IMR-90 (cell line): ENCODE results near the gene SLC9A9. TPM values are rescaled to one million over a fixed set of nuclear protein-coding genes. Genes with fewer than 3 reads are reported as not detected.

Source experiments
- ATAC-seq: fragments of 200-7000 bp; cut with Tn5 transposase; 2 replicates; pipeline ENCODE4 v1.9.1; 2020; ENCODE audit warnings: low read depth, mild to moderate bottlenecking, moderate library complexity
- BruUV-seq: library from RNA; stranded (reverse); fragments of 400-500 nt; replicated peaks from 2 replicates; lab custom pipeline; 2021; lab: Mats Ljungman, UMichigan
- CTCF ChIA-PET: fragments of 300-600 bp; formaldehyde crosslinking; extraction: SDS; loops from one replicate; lab custom pipeline; 2021; ENCODE audit warnings: antibody characterized with exemption; lab: Yijun Ruan, JAX
- POLR2A ChIA-PET: fragments of 300-600 bp; sonication (Branson Sonifier 250); formaldehyde crosslinking; loops from one replicate; lab custom pipeline; 2022; ENCODE audit warnings: antibody characterized with exemption; ENCODE audit not compliant: unreplicated experiment; lab: Charles Lee
- DNase-seq: peaks from one replicate; pipeline ENCODE4 v3.0.0; 2013
- H2AFZ ChIP-seq: replicated peaks from 2 replicates; pipeline ENCODE3; 2013; ENCODE audit warnings: low read length, mild to moderate bottlenecking; ENCODE audit not compliant: poor library complexity
- H2AK5ac ChIP-seq: 2 replicates; pipeline ENCODE4 v1.6.1; 2013; ENCODE audit warnings: low read depth, low read length, inconsistent platforms
- H2AK9ac ChIP-seq: replicated peaks from 2 replicates; pipeline ENCODE3; 2013; ENCODE audit warnings: mild to moderate bottlenecking, low read depth, low read length, moderate library complexity; ENCODE audit not compliant: poor library complexity
- H2BK120ac ChIP-seq: 2 replicates; pipeline ENCODE4 v1.6.1; 2013; ENCODE audit warnings: low read depth, low read length, inconsistent platforms
- H2BK15ac ChIP-seq: 3 replicates; pipeline ENCODE4 v1.6.1; 2013; ENCODE audit warnings: low read depth, low read length, inconsistent platforms
- H2BK20ac ChIP-seq: 2 replicates; pipeline ENCODE4 v1.6.1; 2013; ENCODE audit warnings: low read depth, mild to moderate bottlenecking, inconsistent platforms, low read length, moderate library complexity
- H2BK5ac ChIP-seq: 2 replicates; pipeline ENCODE4 v1.6.1; 2013; ENCODE audit warnings: mild to moderate bottlenecking, low read depth, low read length, inconsistent platforms; ENCODE audit not compliant: poor library complexity, severe bottlenecking
- H3K14ac ChIP-seq: replicated peaks from 2 replicates; pipeline ENCODE4 v1.6.1; 2013; ENCODE audit warnings: low read depth, low read length, inconsistent platforms
- H3K18ac ChIP-seq: 2 replicates; pipeline ENCODE4 v1.6.1; 2013; ENCODE audit warnings: low read depth, low read length, control low read depth
- H3K23ac ChIP-seq: 2 replicates; pipeline ENCODE4 v1.6.1; 2013; ENCODE audit warnings: low read depth, low read length, inconsistent platforms
- H3K27ac ChIP-seq: 2 replicates; pipeline ENCODE4 v1.5.1; 2013; ENCODE audit warnings: mild to moderate bottlenecking, control low read depth, low read length; ENCODE audit not compliant: insufficient read depth
- H3K27me3 ChIP-seq: 2 replicates; pipeline ENCODE4 v1.6.1; 2013; ENCODE audit warnings: low read length; ENCODE audit not compliant: control insufficient read depth, insufficient read depth
- H3K36me3 ChIP-seq: 2 replicates; pipeline ENCODE4 v1.6.1; 2013; ENCODE audit warnings: low read length, mixed read lengths; ENCODE audit not compliant: control insufficient read depth, insufficient read depth
- H3K4ac ChIP-seq: 2 replicates; pipeline ENCODE4 v1.6.1; 2013; ENCODE audit warnings: low read depth, low read length, inconsistent platforms
- H3K4me1 ChIP-seq: 2 replicates; pipeline ENCODE4 v1.6.1; 2013; ENCODE audit warnings: low read length, mixed read lengths; ENCODE audit not compliant: control insufficient read depth, insufficient read depth
- H3K4me2 ChIP-seq: 2 replicates; pipeline ENCODE4 v1.6.1; 2013; ENCODE audit warnings: low read depth, mild to moderate bottlenecking, control low read depth, low read length, moderate library complexity
- H3K4me3 ChIP-seq: 2 replicates; pipeline ENCODE4 v1.5.1; 2013; ENCODE audit warnings: low read depth, mild to moderate bottlenecking, control low read depth, low read length, moderate library complexity; ENCODE audit not compliant: insufficient read depth
- H3K56ac ChIP-seq: 2 replicates; pipeline ENCODE4 v1.6.1; 2013; ENCODE audit warnings: low read length, inconsistent platforms; ENCODE audit not compliant: insufficient read depth; ENCODE audit errors: extremely low read depth
- H3K79me1 ChIP-seq, 2 experiments: 2 replicates each; pipeline ENCODE4 v1.6.1; 2013; ENCODE audit warnings: low read length in 2 of 2, inconsistent platforms in 1 of 2, low read depth in 1 of 2
- H3K9ac ChIP-seq: 2 replicates; pipeline ENCODE4 v1.6.1; 2013; ENCODE audit warnings: low read depth, low read length, control low read depth
- H3K9me1 ChIP-seq: 2 replicates; pipeline ENCODE4 v1.6.1; 2013; ENCODE audit warnings: low read length, inconsistent platforms; ENCODE audit not compliant: insufficient read depth
- H3K9me3 ChIP-seq: 2 replicates; pipeline ENCODE4 v1.6.1; 2013; ENCODE audit warnings: low read length; ENCODE audit not compliant: control insufficient read depth, insufficient read depth
- H4K20me1 ChIP-seq: 2 replicates; pipeline ENCODE4 v1.6.1; 2013; ENCODE audit warnings: low read length, inconsistent platforms; ENCODE audit not compliant: insufficient read depth
- H4K5ac ChIP-seq: 2 replicates; pipeline ENCODE4 v1.6.1; 2013; ENCODE audit warnings: mild to moderate bottlenecking, low read depth, low read length, control low read depth
- H4K8ac ChIP-seq, 2 experiments: 2 replicates each; pipeline ENCODE4 v1.6.1; 2013; ENCODE audit warnings: low read depth in 2 of 2, low read length in 2 of 2, control low read depth in 1 of 2, inconsistent platforms in 1 of 2
- H4K91ac ChIP-seq: 2 replicates; pipeline ENCODE4 v1.6.1; 2013; ENCODE audit warnings: low read depth, low read length, inconsistent platforms; ENCODE audit not compliant: insufficient read depth
- CEBPB ChIP-seq: IDR thresholded peaks from 2 replicates; pipeline ENCODE4 v1.6.1; 2012; ENCODE audit warnings: low read depth, low read length, improper control_type of control experiment
- CHD1 ChIP-seq: IDR thresholded peaks from 2 replicates; pipeline ENCODE4 v1.6.1; 2012; ENCODE audit warnings: low read depth, low read length, improper control_type of control experiment
- MAZ ChIP-seq: IDR thresholded peaks from 2 replicates; pipeline ENCODE4 v1.6.1; 2012; ENCODE audit warnings: low read depth, mild to moderate bottlenecking, low read length, improper control_type of control experiment, moderate library complexity, borderline replicate concordance
- MXI1 ChIP-seq: IDR thresholded peaks from 2 replicates; pipeline ENCODE4 v1.6.1; 2012; ENCODE audit warnings: low read depth, mild to moderate bottlenecking, low read length, moderate library complexity, borderline replicate concordance
- POLR2A ChIP-seq: IDR thresholded peaks from 2 replicates; pipeline ENCODE4 v1.6.1; 2012; ENCODE audit warnings: mild to moderate bottlenecking, low read depth, low read length
- RAD21 ChIP-seq: IDR thresholded peaks from 2 replicates; pipeline ENCODE4 v1.6.1; 2012; ENCODE audit warnings: low read length, improper control_type of control experiment
- RCOR1 ChIP-seq: IDR thresholded peaks from 2 replicates; pipeline ENCODE4 v1.6.1; 2012; ENCODE audit warnings: mild to moderate bottlenecking, low read length, improper control_type of control experiment; ENCODE audit not compliant: insufficient replicate concordance
- RFX5 ChIP-seq: IDR thresholded peaks from 2 replicates; pipeline ENCODE4 v1.8.0; 2012; ENCODE audit warnings: low read depth, mild to moderate bottlenecking, low read length, moderate library complexity
- WGBS, 2 experiments: methylation state at CpG; one replicate each; pipeline versions ENCODE4 v1.1.5 to v1.1.7; 2013; ENCODE audit warnings: missing lambda C conversion rate in 2 of 2; ENCODE audit not compliant: insufficient read length in 1 of 2; ENCODE audit errors: extremely low coverage in 2 of 2; 5-methylcytosine and 5-hydroxymethylcytosine counted together
- dilution Hi-C: fragments of 300-500 bp; cut with HindIII; formaldehyde crosslinking; loops from one replicate; pipeline ENCODE4 v1.14.3; 2018; ENCODE audit warnings: low sequenced_read_pairs; ENCODE audit not compliant: unreplicated experiment
- in situ Hi-C: fragments of 300-500 bp; cut with MboI; formaldehyde crosslinking; loops from 3 replicates; pipeline ENCODE4 v1.14.3; 2019; ENCODE audit warnings: low sequenced_read_pairs, inconsistent platforms, mixed read lengths
- intact Hi-C: fragments of 100-400 bp; cut with micrococcal nuclease; formaldehyde crosslinking; loops from 2 replicates; pipeline ENCODE4 v1.10.0; 2022
- polyA plus RNA-seq, 3 experiments: library from polyadenylated mRNA; depleted of rRNA; stranded (reverse); fragments of >200 nt; gene quantifications; 2 replicates each; pipeline ENCODE4 v1.2.3, GENCODE V29; 2012; ENCODE audit warnings: low replicate concordance in 1 of 3
- total RNA-seq: library from RNA; depleted of rRNA; stranded (reverse); fragments of >200 nt; gene quantifications from 2 replicates; pipeline ENCODE4 v1.2.3, GENCODE V29; 2012
- TF ChIP-seq, protein P1 (sequence below): fragments of 150-350 bp; IDR thresholded peaks from 2 replicates; pipeline ENCODE4 v1.6.1; 2016; ENCODE audit warnings: low read depth, mild to moderate bottlenecking, low read length, moderate library complexity, borderline replicate concordance
- TF ChIP-seq, protein P2 (sequence below): fragments of 150-350 bp; IDR thresholded peaks from 2 replicates; pipeline ENCODE4 v1.6.1; 2017; ENCODE audit warnings: mild to moderate bottlenecking, antibody characterized with exemption, low read length, low read depth

The SLC9A9 gene
- total and polyA plus RNA-seq, 2 of the 4 experiments (the other 2 are of a cell fraction), result 1.4 to 2.3 TPM

GRCh38 chr3:143343944-143344343 lies 504.3 kb downstream of the SLC9A9 start:
- WGBS, 2 experiments, result no CpG with 5 or more reads among the region's 1 CpG
- Histone ChIP-seq H3K9ac (no peak overlapping the region), H2BK5ac (no peak overlapping the region), H2AK5ac (no peak overlapping the region), H2AFZ (no peak overlapping the region), H4K8ac (no peak overlapping the region), H3K79me1 (no peaks in the 10 kb centered on the region), H3K18ac (no peak overlapping the region), H3K9me1 (no peaks in the 10 kb centered on the region), H2BK120ac (no peak overlapping the region), H3K36me3 (no peaks in the 10 kb centered on the region), H3K23ac (no peak overlapping the region), H4K5ac (no peak overlapping the region), H3K4ac (no peak overlapping the region), H3K27ac (no peak overlapping the region), H3K14ac (no peak overlapping the region), H4K91ac (no peak overlapping the region), H4K20me1 (no peaks in the 10 kb centered on the region), H3K4me3 (no peak overlapping the region), H2AK9ac (no peak overlapping the region), H3K27me3 (no peaks in the 10 kb centered on the region), H2BK20ac (no peak overlapping the region), H3K4me1 (no peaks in the 10 kb centered on the region), H3K9me3 (no peaks in the 10 kb centered on the region), H2BK15ac (no peak overlapping the region), H3K4me2 (no peak overlapping the region), H3K56ac (no peak overlapping the region)
- in situ Hi-C loops (no loop called here), intact Hi-C loops (no loop called here), dilution Hi-C loops (no loop called here)
- CTCF ChIA-PET, result no interaction called here
- DNase-seq, result no peak
- BruUV-seq, result no TSS peak
- TF ChIP-seq, protein P1, sequence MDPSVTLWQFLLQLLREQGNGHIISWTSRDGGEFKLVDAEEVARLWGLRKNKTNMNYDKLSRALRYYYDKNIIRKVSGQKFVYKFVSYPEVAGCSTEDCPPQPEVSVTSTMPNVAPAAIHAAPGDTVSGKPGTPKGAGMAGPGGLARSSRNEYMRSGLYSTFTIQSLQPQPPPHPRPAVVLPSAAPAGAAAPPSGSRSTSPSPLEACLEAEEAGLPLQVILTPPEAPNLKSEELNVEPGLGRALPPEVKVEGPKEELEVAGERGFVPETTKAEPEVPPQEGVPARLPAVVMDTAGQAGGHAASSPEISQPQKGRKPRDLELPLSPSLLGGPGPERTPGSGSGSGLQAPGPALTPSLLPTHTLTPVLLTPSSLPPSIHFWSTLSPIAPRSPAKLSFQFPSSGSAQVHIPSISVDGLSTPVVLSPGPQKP, result no peak
- TF ChIP-seq CEBPB (no peak), RCOR1 (no peak), RAD21 (no peak), MXI1 (no peak), CHD1 (no peak), POLR2A (no peak), RFX5 (no peak), MAZ (no peak)
- TF ChIP-seq, protein P2, sequence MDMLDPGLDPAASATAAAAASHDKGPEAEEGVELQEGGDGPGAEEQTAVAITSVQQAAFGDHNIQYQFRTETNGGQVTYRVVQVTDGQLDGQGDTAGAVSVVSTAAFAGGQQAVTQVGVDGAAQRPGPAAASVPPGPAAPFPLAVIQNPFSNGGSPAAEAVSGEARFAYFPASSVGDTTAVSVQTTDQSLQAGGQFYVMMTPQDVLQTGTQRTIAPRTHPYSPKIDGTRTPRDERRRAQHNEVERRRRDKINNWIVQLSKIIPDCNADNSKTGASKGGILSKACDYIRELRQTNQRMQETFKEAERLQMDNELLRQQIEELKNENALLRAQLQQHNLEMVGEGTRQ, result no peak
- ATAC-seq, result no peak
- POLR2A ChIA-PET, result no interaction called here
